ENCODE results near the gene INHBB.

INHBB gene

GRCh38 chr2:120299561-120299960, 46.4 kb upstream of the INHBB start:
- DNase-seq (ENCODE audit: low read depth in 1 of 2, low spot score in 1 of 2), result no peak
- no peaks in the 10 kb centered on the region for H3K27me3 ChIP-seq (ENCODE audit: insufficient read depth, poor library complexity, severe bottlenecking)
- TF ChIP-seq POLR2AphosphoS5 (IDR thresholded peaks at IDR 0.05; ENCODE audit: low read depth) (no peak), REST (IDR thresholded peaks at IDR 0.05; ENCODE audit: insufficient replicate concordance, low read depth) (no peak), CTCF (IDR thresholded peaks at IDR 0.05; ENCODE audit: insufficient read depth, low read length) (no peak), GABPA (IDR thresholded peaks at IDR 0.05; ENCODE audit: low read depth) (no peak), SPI1 (IDR thresholded peaks at IDR 0.05; ENCODE audit: borderline replicate concordance, low read depth) (no peak)
- H3K4me3 ChIP-seq (replicated peaks; ENCODE audit: insufficient read depth, low read length), result no peak overlapping the region
- H3K27ac ChIP-seq (replicated peaks), result no peak overlapping the region

- DNase-seq (ENCODE audit: low read depth in 1 of 2, low spot score in 1 of 2), result no peak
Observed at GRCh38 chr2:120300385-120300784, 45.6 kb upstream of the INHBB start.

GRCh38 chr2:120301284-120301683, 44.7 kb upstream of the INHBB start:
- no peaks in the 10 kb centered on the region for H3K27me3 ChIP-seq (ENCODE audit: insufficient read depth, poor library complexity, severe bottlenecking)
- DNase-seq (ENCODE audit: low read depth in 1 of 2, low spot score in 1 of 2), result no peak
- no peak overlapping the region for H3K27ac ChIP-seq (replicated peaks)
- TF ChIP-seq POLR2AphosphoS5 (IDR thresholded peaks at IDR 0.05; ENCODE audit: low read depth), result no peak
- no peak for TF ChIP-seq REST (IDR thresholded peaks at IDR 0.05; ENCODE audit: insufficient replicate concordance, low read depth)
- TF ChIP-seq CTCF (IDR thresholded peaks at IDR 0.05; ENCODE audit: insufficient read depth, low read length), result no peak
- no peak for TF ChIP-seq SPI1 (IDR thresholded peaks at IDR 0.05; ENCODE audit: borderline replicate concordance, low read depth)
- TF ChIP-seq GABPA (IDR thresholded peaks at IDR 0.05; ENCODE audit: low read depth), result no peak
- no peak overlapping the region for H3K4me3 ChIP-seq (replicated peaks; ENCODE audit: insufficient read depth, low read length)

More at GRCh38 chr2:120300385-120300784, 45.6 kb upstream of the INHBB start:
- H3K27me3 ChIP-seq (ENCODE audit: insufficient read depth, poor library complexity, severe bottlenecking), result no peaks in the 10 kb centered on the region
- no peak for TF ChIP-seq SPI1 (IDR thresholded peaks at IDR 0.05; ENCODE audit: borderline replicate concordance, low read depth)
- no peak for TF ChIP-seq REST (IDR thresholded peaks at IDR 0.05; ENCODE audit: insufficient replicate concordance, low read depth)
- no peak for TF ChIP-seq POLR2AphosphoS5 (IDR thresholded peaks at IDR 0.05; ENCODE audit: low read depth)
- no peak for TF ChIP-seq GABPA (IDR thresholded peaks at IDR 0.05; ENCODE audit: low read depth)
- no peak for TF ChIP-seq CTCF (IDR thresholded peaks at IDR 0.05; ENCODE audit: insufficient read depth, low read length)
- H3K27ac ChIP-seq (replicated peaks), result no peak overlapping the region
- no peak overlapping the region for H3K4me3 ChIP-seq (replicated peaks; ENCODE audit: insufficient read depth, low read length)
